Hepatocyte (in vitro differentiated cells): ENCODE data around the gene EIF2B4. TPM values are rescaled to one million over a fixed set of nuclear protein-coding genes. Genes with fewer than 3 reads are reported as not detected.

Experiments
- DNase-seq: peaks from one replicate; pipeline ENCODE4 v3.0.0-alpha.2; 2016; ENCODE audit warnings: low spot score
- H2AFZ ChIP-seq: fragments of 200-600 bp; sonication (generic); 2 replicates; pipeline ENCODE4 v1.6.0; 2016; ENCODE audit warnings: antibody characterized with exemption, mild to moderate bottlenecking
- H3K27ac ChIP-seq: fragments of 200-600 bp; sonication (generic); 2 replicates; pipeline ENCODE4 v1.5.1; 2016; ENCODE audit warnings: mild to moderate bottlenecking
- H3K27me3 ChIP-seq: fragments of 200-600 bp; sonication (generic); 2 replicates; pipeline ENCODE4 v1.6.1; 2016
- H3K36me3 ChIP-seq: fragments of 200-600 bp; sonication (generic); replicated peaks from 2 replicates; pipeline ENCODE4 v1.5.1; 2016; ENCODE audit warnings: low read depth; ENCODE audit not compliant: insufficient read depth
- H3K4me1 ChIP-seq: fragments of 200-600 bp; sonication (generic); 2 replicates; pipeline ENCODE4 v1.5.1; 2016; ENCODE audit warnings: mild to moderate bottlenecking, moderate library complexity; ENCODE audit not compliant: insufficient read depth
- H3K4me2 ChIP-seq: fragments of 200-600 bp; sonication (generic); 2 replicates; pipeline ENCODE4 v1.6.0; 2016
- H3K4me3 ChIP-seq: fragments of 200-600 bp; sonication (generic); 2 replicates; pipeline ENCODE4 v1.5.1; 2016; ENCODE audit warnings: mild to moderate bottlenecking
- H3K79me2 ChIP-seq: fragments of 200-600 bp; sonication (generic); 2 replicates; pipeline ENCODE4 v1.6.0; 2017; ENCODE audit warnings: mild to moderate bottlenecking
- H3K9me2 ChIP-seq: fragments of 200-600 bp; sonication (generic); replicated peaks from 2 replicates; pipeline ENCODE4 v1.6.0; 2017; ENCODE audit warnings: mild to moderate bottlenecking; ENCODE audit not compliant: insufficient read depth
- H3K9me3 ChIP-seq: fragments of 200-600 bp; sonication (generic); 2 replicates; pipeline ENCODE4 v1.5.1; 2016; ENCODE audit warnings: low read depth, mild to moderate bottlenecking
- H4K20me1 ChIP-seq: fragments of 200-600 bp; sonication (generic); 2 replicates; pipeline ENCODE4 v1.6.0; 2016; ENCODE audit warnings: mild to moderate bottlenecking; ENCODE audit not compliant: insufficient read depth, poor library complexity, severe bottlenecking
- CTCF ChIP-seq: fragments of 200-600 bp; sonication (generic); IDR thresholded peaks from 2 replicates; pipeline ENCODE4 v1.5.1; 2016; ENCODE audit warnings: antibody characterized with exemption, mild to moderate bottlenecking; ENCODE audit not compliant: poor library complexity
- EZH2 ChIP-seq: fragments of 200-600 bp; sonication (generic); IDR thresholded peaks from 2 replicates; pipeline ENCODE4 v1.6.1; 2016; ENCODE audit warnings: antibody characterized with exemption, mild to moderate bottlenecking, borderline replicate concordance
- EZH2phosphoT487 ChIP-seq: fragments of 200-600 bp; sonication (generic); IDR thresholded peaks from one replicate; pipeline ENCODE4 v1.6.1; 2018; ENCODE audit warnings: antibody characterized with exemption, mild to moderate bottlenecking, low read depth, moderate library complexity; ENCODE audit not compliant: unreplicated experiment, severe bottlenecking
- WGBS: methylation state at CpG from one replicate; pipeline ENCODE4 v1.1.6; 2016; ENCODE audit warnings: low lambda C conversion rate; ENCODE audit errors: missing lambda C conversion rate; 5-methylcytosine and 5-hydroxymethylcytosine counted together
- polyA plus RNA-seq: library from polyadenylated mRNA; unstranded; fragments of >200 nt; fragmentation: Nextera tagmentation; extraction: Ambion mirVana; gene quantifications from 2 replicates; pipeline ENCODE4 v1.2.1, GENCODE V29; 2016
- total RNA-seq: library from RNA; depleted of rRNA; stranded (reverse); fragments of >200 nt; gene quantifications from 2 replicates; pipeline ENCODE4 v1.2.3, GENCODE V29; 2014

The EIF2B4 gene
- total and polyA plus RNA-seq, 2 experiments from 2014 or later: 28.7 to 68.7 TPM

- H3K4me2 ChIP-seq: peak overlapping the region; percentile 97
- WGBS: 95% methylated on average over 29 of the region's 29 CpGs
- peaks cover 20% of the 10 kb centered on the region for H3K4me1 ChIP-seq
- TF ChIP-seq CTCF: peak; percentile 23
- TF ChIP-seq EZH2: no peak
- peak overlapping the region; percentile 100 for H3K27ac ChIP-seq
- no peak overlapping the region for H2AFZ ChIP-seq
- no peaks in the 10 kb centered on the region for H3K9me3 ChIP-seq
- no peaks in the 10 kb centered on the region for H4K20me1 ChIP-seq
- no peak for DNase-seq
- H3K4me3 ChIP-seq: no peak overlapping the region
- peaks cover 5% of the 10 kb centered on the region for H3K36me3 ChIP-seq
- H3K27me3 ChIP-seq: no peaks in the 10 kb centered on the region
- no peaks in the 10 kb centered on the region for H3K9me2 ChIP-seq
- peaks cover 48% of the 10 kb centered on the region for H3K79me2 ChIP-seq
Observed at GRCh38 chr2:27378096-27378808, 8.1 kb upstream of the EIF2B4 start.

- Histone ChIP-seq H3K4me3 (no peak overlapping the region), H3K9me3 (no peaks in the 10 kb centered on the region), H2AFZ (no peak overlapping the region), H3K79me2 (peaks cover 54% of the 10 kb centered on the region), H3K27ac (no peak overlapping the region), H3K9me2 (no peaks in the 10 kb centered on the region), H3K27me3 (no peaks in the 10 kb centered on the region), H4K20me1 (no peaks in the 10 kb centered on the region), H3K36me3 (peaks cover 5% of the 10 kb centered on the region), H3K4me2 (no peak overlapping the region), H3K4me1 (peaks cover 22% of the 10 kb centered on the region)
- no peak for DNase-seq
- WGBS: 97% methylated on average over 18 of the region's 18 CpGs
- TF ChIP-seq CTCF (no peak), EZH2 (no peak), EZH2phosphoT487 (no peak)
Observed at GRCh38 chr2:27377618-27378095, 7.5 kb upstream of the EIF2B4 start.

GRCh38 chr2:27376866-27377617, 6.9 kb upstream of the EIF2B4 start:
- no peaks in the 10 kb centered on the region for H3K9me3 ChIP-seq
- WGBS: 85% methylated on average over 10 of the region's 10 CpGs
- DNase-seq: no peak
- no peak overlapping the region for H3K4me2 ChIP-seq
- H4K20me1 ChIP-seq: peaks cover 2% of the 10 kb centered on the region
- peaks cover 28% of the 10 kb centered on the region for H3K4me1 ChIP-seq
- no peaks in the 10 kb centered on the region for H3K27me3 ChIP-seq
- no peak overlapping the region for H3K27ac ChIP-seq
- H3K36me3 ChIP-seq: peaks cover 5% of the 10 kb centered on the region
- TF ChIP-seq EZH2 (no peak), EZH2phosphoT487 (no peak), CTCF (no peak)
- H3K4me3 ChIP-seq: no peak overlapping the region
- no peak overlapping the region for H2AFZ ChIP-seq
- peaks cover 61% of the 10 kb centered on the region for H3K79me2 ChIP-seq
- no peaks in the 10 kb centered on the region for H3K9me2 ChIP-seq
